WTC11 (cell line): Measurements from ENCODE around the gene CDCA7.

Experiments used
- ATF3 ChIP-seq: sonication (generic); formaldehyde crosslinking; conservative IDR thresholded peaks from 2 replicates; pipeline ENCODE4 v1.8.1; 2022; ENCODE audit warnings: mild to moderate bottlenecking, missing genetic modification reagents
- CREB1 ChIP-seq: sonication (generic); formaldehyde crosslinking; IDR thresholded peaks from 2 replicates; pipeline ENCODE4 v1.8.0; 2023; ENCODE audit warnings: mild to moderate bottlenecking, missing genetic modification reagents
- CTCF ChIP-seq: fragments of 200-600 bp; IDR thresholded peaks from 2 replicates; pipeline ENCODE4 v1.8.0; 2022; ENCODE audit warnings: antibody characterized with exemption
- ELF4 ChIP-seq: sonication (generic); formaldehyde crosslinking; IDR thresholded peaks from 2 replicates; pipeline ENCODE4 v1.8.1; 2022; ENCODE audit warnings: low read depth, mild to moderate bottlenecking, moderate library complexity, missing genetic modification reagents
- GABPB1 ChIP-seq: sonication (generic); formaldehyde crosslinking; IDR thresholded peaks from 2 replicates; pipeline ENCODE4 v1.8.1; 2023; ENCODE audit warnings: mild to moderate bottlenecking, missing genetic modification reagents
- JUN ChIP-seq: sonication (generic); formaldehyde crosslinking; IDR thresholded peaks from 2 replicates; pipeline ENCODE4 v1.8.0; 2023; ENCODE audit warnings: mild to moderate bottlenecking, missing genetic modification reagents
- KAT7 ChIP-seq: sonication (generic); formaldehyde crosslinking; IDR thresholded peaks from 2 replicates; pipeline ENCODE4 v1.8.1; 2023; ENCODE audit warnings: missing genetic modification reagents, mild to moderate bottlenecking, borderline replicate concordance
- MAX ChIP-seq: sonication (generic); formaldehyde crosslinking; IDR thresholded peaks from 2 replicates; pipeline ENCODE4 v1.8.0; 2022; ENCODE audit warnings: mild to moderate bottlenecking, missing genetic modification reagents
- SMAD3 ChIP-seq: sonication (generic); formaldehyde crosslinking; IDR thresholded peaks from 2 replicates; pipeline ENCODE4 v1.8.0; 2022; ENCODE audit warnings: missing genetic modification reagents, mild to moderate bottlenecking, borderline replicate concordance
- SOX15 ChIP-seq: fragments of 250-450 bp; sonication (Bioruptor Pico); IDR thresholded peaks from 2 replicates; pipeline ENCODE4 v1.9.0; 2021; ENCODE audit warnings: mild to moderate bottlenecking
- ZNF138 ChIP-seq: sonication (generic); formaldehyde crosslinking; conservative IDR thresholded peaks from 2 replicates; pipeline ENCODE4 v1.8.1; 2022; ENCODE audit warnings: mild to moderate bottlenecking, moderate library complexity, missing genetic modification reagents
- TF ChIP-seq, protein P1 (sequence below): sonication (generic); formaldehyde crosslinking; IDR thresholded peaks from 2 replicates; pipeline ENCODE4 v1.8.0; 2022; ENCODE audit warnings: missing genetic modification reagents
- TF ChIP-seq, protein P2 (sequence below): sonication (generic); formaldehyde crosslinking; IDR thresholded peaks from 2 replicates; pipeline ENCODE4 v1.8.1; 2022; ENCODE audit warnings: low read depth, mild to moderate bottlenecking, moderate library complexity, missing genetic modification reagents, borderline replicate concordance

GRCh38 chr2:173410579-173410978, 55.9 kb downstream of the CDCA7 start:
- TF ChIP-seq CTCF = no peak
- TF ChIP-seq, protein P1, sequence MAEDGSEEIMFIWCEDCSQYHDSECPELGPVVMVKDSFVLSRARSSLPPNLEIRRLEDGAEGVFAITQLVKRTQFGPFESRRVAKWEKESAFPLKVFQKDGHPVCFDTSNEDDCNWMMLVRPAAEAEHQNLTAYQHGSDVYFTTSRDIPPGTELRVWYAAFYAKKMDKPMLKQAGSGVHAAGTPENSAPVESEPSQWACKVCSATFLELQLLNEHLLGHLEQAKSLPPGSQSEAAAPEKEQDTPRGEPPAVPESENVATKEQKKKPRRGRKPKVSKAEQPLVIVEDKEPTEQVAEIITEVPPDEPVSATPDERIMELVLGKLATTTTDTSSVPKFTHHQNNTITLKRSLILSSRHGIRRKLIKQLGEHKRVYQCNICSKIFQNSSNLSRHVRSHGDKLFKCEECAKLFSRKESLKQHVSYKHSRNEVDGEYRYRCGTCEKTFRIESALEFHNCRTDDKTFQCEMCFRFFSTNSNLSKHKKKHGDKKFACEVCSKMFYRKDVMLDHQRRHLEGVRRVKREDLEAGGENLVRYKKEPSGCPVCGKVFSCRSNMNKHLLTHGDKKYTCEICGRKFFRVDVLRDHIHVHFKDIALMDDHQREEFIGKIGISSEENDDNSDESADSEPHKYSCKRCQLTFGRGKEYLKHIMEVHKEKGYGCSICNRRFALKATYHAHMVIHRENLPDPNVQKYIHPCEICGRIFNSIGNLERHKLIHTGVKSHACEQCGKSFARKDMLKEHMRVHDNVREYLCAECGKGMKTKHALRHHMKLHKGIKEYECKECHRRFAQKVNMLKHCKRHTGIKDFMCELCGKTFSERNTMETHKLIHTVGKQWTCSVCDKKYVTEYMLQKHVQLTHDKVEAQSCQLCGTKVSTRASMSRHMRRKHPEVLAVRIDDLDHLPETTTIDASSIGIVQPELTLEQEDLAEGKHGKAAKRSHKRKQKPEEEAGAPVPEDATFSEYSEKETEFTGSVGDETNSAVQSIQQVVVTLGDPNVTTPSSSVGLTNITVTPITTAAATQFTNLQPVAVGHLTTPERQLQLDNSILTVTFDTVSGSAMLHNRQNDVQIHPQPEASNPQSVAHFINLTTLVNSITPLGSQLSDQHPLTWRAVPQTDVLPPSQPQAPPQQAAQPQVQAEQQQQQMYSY (CRISPR knock-in tag) = no peak
- TF ChIP-seq MAX (CRISPR knock-in tag) = no peak
- no peak for TF ChIP-seq ZNF138 (CRISPR knock-in tag)
- TF ChIP-seq, protein P2, sequence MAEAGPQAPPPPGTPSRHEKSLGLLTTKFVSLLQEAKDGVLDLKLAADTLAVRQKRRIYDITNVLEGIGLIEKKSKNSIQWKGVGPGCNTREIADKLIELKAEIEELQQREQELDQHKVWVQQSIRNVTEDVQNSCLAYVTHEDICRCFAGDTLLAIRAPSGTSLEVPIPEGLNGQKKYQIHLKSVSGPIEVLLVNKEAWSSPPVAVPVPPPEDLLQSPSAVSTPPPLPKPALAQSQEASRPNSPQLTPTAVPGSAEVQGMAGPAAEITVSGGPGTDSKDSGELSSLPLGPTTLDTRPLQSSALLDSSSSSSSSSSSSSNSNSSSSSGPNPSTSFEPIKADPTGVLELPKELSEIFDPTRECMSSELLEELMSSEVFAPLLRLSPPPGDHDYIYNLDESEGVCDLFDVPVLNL (CRISPR knock-in tag) = no peak
- TF ChIP-seq SMAD3 = no peak
- TF ChIP-seq SOX15 (CRISPR knock-in tag) = no peak
- no peak for TF ChIP-seq KAT7
- no peak for TF ChIP-seq ATF3 (CRISPR knock-in tag)
- TF ChIP-seq GABPB1 (CRISPR knock-in tag) = no peak
- TF ChIP-seq CREB1 = no peak
- no peak for TF ChIP-seq JUN (CRISPR knock-in tag)
- TF ChIP-seq ELF4 (CRISPR knock-in tag) = no peak
